H1 (cell line): ENCODE data around the gene ACVR1. TPM values are rescaled to one million over a fixed set of nuclear protein-coding genes. Genes with fewer than 3 reads are reported as not detected.

Experiments
- BACH1 ChIP-seq: IDR thresholded peaks from 2 replicates; pipeline ENCODE4 v1.6.1; 2012; ENCODE audit warnings: low read length, improper control_type of control experiment
- CEBPB ChIP-seq: IDR thresholded peaks from 2 replicates; pipeline ENCODE4 v1.6.1; 2012; ENCODE audit warnings: low read depth, low read length
- EZH2 ChIP-seq: fragments of 200-600 bp; sonication (generic); IDR thresholded peaks from 2 replicates; pipeline ENCODE4 v1.7.1; 2012; ENCODE audit warnings: low read depth, mild to moderate bottlenecking, moderate library complexity, low read length, inconsistent platforms; ENCODE audit not compliant: severe bottlenecking
- NANOG ChIP-seq: IDR thresholded peaks from 2 replicates; pipeline ENCODE4 v1.6.1; 2011; ENCODE audit warnings: low read length, low read depth, mild to moderate bottlenecking, inconsistent platforms; ENCODE audit not compliant: insufficient read depth, poor library complexity, severe bottlenecking
- RFX5 ChIP-seq: IDR thresholded peaks from 2 replicates; pipeline ENCODE4 v1.6.1; 2011; ENCODE audit warnings: low read depth, low read length, improper control_type of control experiment, borderline replicate concordance
- SIN3A ChIP-seq, 2 experiments: IDR thresholded peaks in 1 of 2; conservative IDR thresholded peaks in 1 of 2; 2 replicates each; pipeline ENCODE4 v1.6.1; 2011 to 2012; ENCODE audit warnings: low read length in 2 of 2, improper control_type of control experiment in 1 of 2, low read depth in 1 of 2, mild to moderate bottlenecking in 1 of 2
- SP2 ChIP-seq: IDR thresholded peaks from 2 replicates; pipeline ENCODE4 v1.6.1; 2012; ENCODE audit warnings: mild to moderate bottlenecking, low read length, inconsistent platforms
- TAF1 ChIP-seq: IDR thresholded peaks from 2 replicates; pipeline ENCODE4 v1.6.1; 2011; ENCODE audit warnings: mild to moderate bottlenecking, low read depth, low read length
- polyA plus RNA-seq, 7 experiments: library from polyadenylated mRNA; depleted of rRNA in 3 of 7; stranded (reverse) in 5 of 7; unstranded in 2 of 7; fragments of >200 nt in 5 of 7; fragments of 200-250 nt in 2 of 7; gene quantifications; 1 replicate in 5 of 7; 2 replicates in 1 of 7; 4 replicates in 1 of 7; pipeline versions ENCODE4 v1.2.1 to v1.2.3, GENCODE V29; 2011 to 2013; ENCODE audit warnings: missing spikeins in 2 of 7, mixed read lengths in 2 of 7
- total RNA-seq: library from RNA; stranded (reverse); fragmentation: NEBNext Ultra II Directional; extraction: Animal tissue kit (Norgen Biotek cat#: 25700); gene quantifications from 2 replicates; pipeline ENCODE4 v1.2.1, GENCODE V29; 2021

The ACVR1 gene
- total and polyA plus RNA-seq, 2 of the 8 experiments (the other 6 are each of a cell fraction or from before 2014, with no cell fraction given) = 8.5 to 17.7 TPM

DNA sequence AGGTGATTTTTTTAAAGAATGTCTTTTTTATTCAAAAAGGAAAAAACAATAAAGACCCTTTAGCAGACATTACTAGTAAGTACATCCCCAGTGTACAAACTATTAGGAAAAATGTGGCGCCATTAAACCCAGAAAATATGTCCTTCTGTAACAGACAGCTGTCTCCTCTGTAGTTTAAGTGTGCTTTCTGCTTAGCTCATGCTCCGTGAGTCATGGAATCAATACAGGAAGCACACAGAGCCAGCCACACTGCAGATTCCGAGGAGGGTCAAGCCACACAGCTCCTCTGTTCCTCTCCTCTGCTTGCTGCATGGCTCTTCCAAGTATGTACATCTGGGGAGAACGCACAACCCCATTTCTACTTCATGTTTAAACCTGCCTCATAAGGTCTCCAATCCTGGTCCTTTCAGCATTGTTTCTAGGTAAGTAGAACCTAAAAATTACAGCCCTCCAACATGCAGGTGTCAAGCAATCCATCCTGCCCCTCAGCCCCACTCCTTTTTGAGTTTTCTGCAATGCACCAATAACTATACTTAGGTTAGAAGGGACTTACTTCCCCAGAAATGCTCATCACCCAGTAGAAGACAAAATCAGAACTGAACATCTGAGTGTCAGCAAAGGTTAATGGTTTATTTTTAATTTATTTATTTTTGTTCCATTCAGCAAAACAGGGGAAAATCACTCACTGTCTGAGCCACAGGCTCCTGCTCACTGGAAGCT lies 37.5 kb downstream of the ACVR1 start (continued):
- TF ChIP-seq NANOG (no peak), SP2 (no peak), TAF1 (no peak), BACH1 (no peak), EZH2 (no peak), RFX5 (no peak), CEBPB (no peak), SIN3A (conservative IDR thresholded peaks at IDR 0.05 in 1 of 2, IDR thresholded peaks at IDR 0.05 in 1 of 2; ENCODE audit: low read depth in 1 of 2, low read length in 2 of 2) (no peak)
